ENCODE measurements around the gene QRSL1. TPM values are rescaled to one million over a fixed set of nuclear protein-coding genes. Genes with fewer than 3 reads are reported as not detected.

Gene QRSL1
- total and polyA plus RNA-seq, 2 experiments from 2014 or later, result 18.4 to 19.3 TPM

DNA sequence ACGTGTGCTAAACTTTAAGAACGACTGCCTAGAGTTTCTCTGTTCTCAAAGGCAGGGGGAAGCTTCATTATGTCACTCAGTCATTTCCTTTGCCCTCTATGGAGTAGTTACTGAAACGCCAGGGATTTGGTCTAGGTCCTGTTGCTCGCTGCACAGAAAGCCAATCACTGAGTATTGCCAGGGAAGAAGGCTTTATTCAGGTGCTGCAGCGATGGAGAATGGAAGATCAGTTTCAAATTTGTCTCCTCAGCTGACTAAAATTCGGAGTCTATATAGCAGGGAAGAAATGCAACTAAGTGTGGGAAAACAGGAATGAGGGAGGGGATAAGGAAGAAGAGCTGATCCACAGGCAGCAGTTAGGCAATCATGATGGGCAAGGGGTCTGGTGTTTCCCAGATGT is 75.8 kb downstream of the QRSL1 start:
- Histone ChIP-seq H3K27ac (ENCODE audit: low read depth) (no peak overlapping the region), H2AFZ (no peak overlapping the region), H3K9me2 (ENCODE audit: insufficient read depth) (0 out of 2 replicates have a peak, but pooled peaks cover 3% of the 10 kb centered on the region), H3F3A (replicated peaks; ENCODE audit: low read depth) (no peaks in the 10 kb centered on the region), H3K4me2 (no peak overlapping the region), H3K79me2 (replicated peaks; ENCODE audit: insufficient read depth) (no peaks in the 10 kb centered on the region), H3K36me3 (ENCODE audit: insufficient read depth) (no peaks in the 10 kb centered on the region; the same call in 1 of the 2 replicates), H4K20me1 (replicated peaks; ENCODE audit: insufficient read depth) (no peaks in the 10 kb centered on the region), H3K4me3 (no peak overlapping the region), H3K4me1 (ENCODE audit: insufficient read depth) (peaks cover 18% of the 10 kb centered on the region), H3K27me3 (ENCODE audit: insufficient read depth) (no peaks in the 10 kb centered on the region)
- DNase-seq (ENCODE audit: low spot score) (no peak), ATAC-seq (no peak)
- H3K4me3 Mint-ChIP-seq, result no peak overlapping the region
- H3K27ac Mint-ChIP-seq, result no peak overlapping the region
- H3K4me1 Mint-ChIP-seq, result peaks cover 15% of the 10 kb centered on the region; the same call in 2 of the 3 replicates
- H3K9me3 Mint-ChIP-seq, result peaks cover 42% of the 10 kb centered on the region
- TF ChIP-seq ZNF331 (CRISPR knock-in tag; IDR thresholded peaks at IDR 0.05; ENCODE audit: low read depth), result peak; percentile 45; the same call in 1 of the 2 replicates
- no peak for TF ChIP-seq STAT1 (IDR thresholded peaks at IDR 0.05; ENCODE audit: unreplicated experiment)
- peaks cover 6% of the 10 kb centered on the region for H3K27me3 Mint-ChIP-seq (ENCODE audit: insufficient read depth, low read depth, poor library complexity)
- peaks cover 30% of the 10 kb centered on the region for H3K36me3 Mint-ChIP-seq (ENCODE audit: low read depth)

DNA sequence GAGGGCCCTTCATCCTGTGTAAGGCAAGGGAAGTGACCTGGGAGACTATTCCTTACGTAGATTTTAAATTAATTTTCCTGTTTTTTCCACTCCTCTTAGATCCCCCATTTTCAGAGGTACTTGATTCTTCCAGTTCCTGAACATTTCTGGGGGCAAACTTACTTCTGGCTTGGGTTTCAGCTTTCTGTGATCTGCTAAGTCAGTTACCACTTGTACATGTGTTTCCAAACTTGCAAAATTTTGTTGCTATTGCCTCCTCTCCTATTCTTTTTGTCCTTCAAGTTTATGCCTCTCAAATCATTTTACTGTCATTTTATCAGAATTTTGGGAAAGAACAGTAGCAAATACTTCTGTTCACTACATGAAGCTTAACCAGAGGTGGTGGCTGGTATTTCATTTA is 81.2 kb downstream of the QRSL1 start:
- Mint-ChIP-seq H3K27ac (no peak overlapping the region), H3K4me3 (no peak overlapping the region), H3K9me3 (peaks cover 20% of the 10 kb centered on the region), H3K36me3 (ENCODE audit: low read depth) (peaks cover 14% of the 10 kb centered on the region; the same call in 2 of the 3 replicates), H3K4me1 (peaks cover 24% of the 10 kb centered on the region), H3K27me3 (ENCODE audit: insufficient read depth, low read depth, poor library complexity) (no peaks in the 10 kb centered on the region)
- Histone ChIP-seq H3K4me3 (no peak overlapping the region), H3K27ac (ENCODE audit: low read depth) (no peak overlapping the region), H4K20me1 (replicated peaks; ENCODE audit: insufficient read depth) (no peaks in the 10 kb centered on the region), H3K79me2 (replicated peaks; ENCODE audit: insufficient read depth) (no peaks in the 10 kb centered on the region), H2AFZ (peak overlapping the region; percentile 95), H3K27me3 (ENCODE audit: insufficient read depth) (no peaks in the 10 kb centered on the region), H3K36me3 (ENCODE audit: insufficient read depth) (no peaks in the 10 kb centered on the region; the same call in 1 of the 2 replicates), H3F3A (replicated peaks; ENCODE audit: low read depth) (no peaks in the 10 kb centered on the region), H3K4me2 (no peak overlapping the region), H3K9me2 (ENCODE audit: insufficient read depth) (0 out of 2 replicates have a peak, but pooled peaks cover 3% of the 10 kb centered on the region), H3K4me1 (ENCODE audit: insufficient read depth) (peaks cover 9% of the 10 kb centered on the region)
- no peak for ATAC-seq
- DNase-seq (ENCODE audit: low spot score), result no peak
- TF ChIP-seq, protein P1, sequence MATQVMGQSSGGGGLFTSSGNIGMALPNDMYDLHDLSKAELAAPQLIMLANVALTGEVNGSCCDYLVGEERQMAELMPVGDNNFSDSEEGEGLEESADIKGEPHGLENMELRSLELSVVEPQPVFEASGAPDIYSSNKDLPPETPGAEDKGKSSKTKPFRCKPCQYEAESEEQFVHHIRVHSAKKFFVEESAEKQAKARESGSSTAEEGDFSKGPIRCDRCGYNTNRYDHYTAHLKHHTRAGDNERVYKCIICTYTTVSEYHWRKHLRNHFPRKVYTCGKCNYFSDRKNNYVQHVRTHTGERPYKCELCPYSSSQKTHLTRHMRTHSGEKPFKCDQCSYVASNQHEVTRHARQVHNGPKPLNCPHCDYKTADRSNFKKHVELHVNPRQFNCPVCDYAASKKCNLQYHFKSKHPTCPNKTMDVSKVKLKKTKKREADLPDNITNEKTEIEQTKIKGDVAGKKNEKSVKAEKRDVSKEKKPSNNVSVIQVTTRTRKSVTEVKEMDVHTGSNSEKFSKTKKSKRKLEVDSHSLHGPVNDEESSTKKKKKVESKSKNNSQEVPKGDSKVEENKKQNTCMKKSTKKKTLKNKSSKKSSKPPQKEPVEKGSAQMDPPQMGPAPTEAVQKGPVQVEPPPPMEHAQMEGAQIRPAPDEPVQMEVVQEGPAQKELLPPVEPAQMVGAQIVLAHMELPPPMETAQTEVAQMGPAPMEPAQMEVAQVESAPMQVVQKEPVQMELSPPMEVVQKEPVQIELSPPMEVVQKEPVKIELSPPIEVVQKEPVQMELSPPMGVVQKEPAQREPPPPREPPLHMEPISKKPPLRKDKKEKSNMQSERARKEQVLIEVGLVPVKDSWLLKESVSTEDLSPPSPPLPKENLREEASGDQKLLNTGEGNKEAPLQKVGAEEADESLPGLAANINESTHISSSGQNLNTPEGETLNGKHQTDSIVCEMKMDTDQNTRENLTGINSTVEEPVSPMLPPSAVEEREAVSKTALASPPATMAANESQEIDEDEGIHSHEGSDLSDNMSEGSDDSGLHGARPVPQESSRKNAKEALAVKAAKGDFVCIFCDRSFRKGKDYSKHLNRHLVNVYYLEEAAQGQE (IDR thresholded peaks at IDR 0.05; ENCODE audit: unreplicated experiment), result no peak
- TF ChIP-seq NANOG (IDR thresholded peaks at IDR 0.05; ENCODE audit: borderline replicate concordance), result no peak
- TF ChIP-seq EZH2phosphoT487 (IDR thresholded peaks at IDR 0.05; ENCODE audit: unreplicated experiment), result no peak
- TF ChIP-seq ZNF331 (CRISPR knock-in tag; IDR thresholded peaks at IDR 0.05; ENCODE audit: low read depth), result no peak
- no peak for TF ChIP-seq JUNB (IDR thresholded peaks at IDR 0.05; ENCODE audit: unreplicated experiment)
- TF ChIP-seq POLR2AphosphoS5 (IDR thresholded peaks at IDR 0.05; ENCODE audit: low read depth), result no peak
- no peak for TF ChIP-seq STAT1 (IDR thresholded peaks at IDR 0.05; ENCODE audit: unreplicated experiment)
- TF ChIP-seq, protein P2, sequence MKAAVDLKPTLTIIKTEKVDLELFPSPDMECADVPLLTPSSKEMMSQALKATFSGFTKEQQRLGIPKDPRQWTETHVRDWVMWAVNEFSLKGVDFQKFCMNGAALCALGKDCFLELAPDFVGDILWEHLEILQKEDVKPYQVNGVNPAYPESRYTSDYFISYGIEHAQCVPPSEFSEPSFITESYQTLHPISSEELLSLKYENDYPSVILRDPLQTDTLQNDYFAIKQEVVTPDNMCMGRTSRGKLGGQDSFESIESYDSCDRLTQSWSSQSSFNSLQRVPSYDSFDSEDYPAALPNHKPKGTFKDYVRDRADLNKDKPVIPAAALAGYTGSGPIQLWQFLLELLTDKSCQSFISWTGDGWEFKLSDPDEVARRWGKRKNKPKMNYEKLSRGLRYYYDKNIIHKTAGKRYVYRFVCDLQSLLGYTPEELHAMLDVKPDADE (IDR thresholded peaks at IDR 0.05), result no peak
- TF ChIP-seq, protein P3, sequence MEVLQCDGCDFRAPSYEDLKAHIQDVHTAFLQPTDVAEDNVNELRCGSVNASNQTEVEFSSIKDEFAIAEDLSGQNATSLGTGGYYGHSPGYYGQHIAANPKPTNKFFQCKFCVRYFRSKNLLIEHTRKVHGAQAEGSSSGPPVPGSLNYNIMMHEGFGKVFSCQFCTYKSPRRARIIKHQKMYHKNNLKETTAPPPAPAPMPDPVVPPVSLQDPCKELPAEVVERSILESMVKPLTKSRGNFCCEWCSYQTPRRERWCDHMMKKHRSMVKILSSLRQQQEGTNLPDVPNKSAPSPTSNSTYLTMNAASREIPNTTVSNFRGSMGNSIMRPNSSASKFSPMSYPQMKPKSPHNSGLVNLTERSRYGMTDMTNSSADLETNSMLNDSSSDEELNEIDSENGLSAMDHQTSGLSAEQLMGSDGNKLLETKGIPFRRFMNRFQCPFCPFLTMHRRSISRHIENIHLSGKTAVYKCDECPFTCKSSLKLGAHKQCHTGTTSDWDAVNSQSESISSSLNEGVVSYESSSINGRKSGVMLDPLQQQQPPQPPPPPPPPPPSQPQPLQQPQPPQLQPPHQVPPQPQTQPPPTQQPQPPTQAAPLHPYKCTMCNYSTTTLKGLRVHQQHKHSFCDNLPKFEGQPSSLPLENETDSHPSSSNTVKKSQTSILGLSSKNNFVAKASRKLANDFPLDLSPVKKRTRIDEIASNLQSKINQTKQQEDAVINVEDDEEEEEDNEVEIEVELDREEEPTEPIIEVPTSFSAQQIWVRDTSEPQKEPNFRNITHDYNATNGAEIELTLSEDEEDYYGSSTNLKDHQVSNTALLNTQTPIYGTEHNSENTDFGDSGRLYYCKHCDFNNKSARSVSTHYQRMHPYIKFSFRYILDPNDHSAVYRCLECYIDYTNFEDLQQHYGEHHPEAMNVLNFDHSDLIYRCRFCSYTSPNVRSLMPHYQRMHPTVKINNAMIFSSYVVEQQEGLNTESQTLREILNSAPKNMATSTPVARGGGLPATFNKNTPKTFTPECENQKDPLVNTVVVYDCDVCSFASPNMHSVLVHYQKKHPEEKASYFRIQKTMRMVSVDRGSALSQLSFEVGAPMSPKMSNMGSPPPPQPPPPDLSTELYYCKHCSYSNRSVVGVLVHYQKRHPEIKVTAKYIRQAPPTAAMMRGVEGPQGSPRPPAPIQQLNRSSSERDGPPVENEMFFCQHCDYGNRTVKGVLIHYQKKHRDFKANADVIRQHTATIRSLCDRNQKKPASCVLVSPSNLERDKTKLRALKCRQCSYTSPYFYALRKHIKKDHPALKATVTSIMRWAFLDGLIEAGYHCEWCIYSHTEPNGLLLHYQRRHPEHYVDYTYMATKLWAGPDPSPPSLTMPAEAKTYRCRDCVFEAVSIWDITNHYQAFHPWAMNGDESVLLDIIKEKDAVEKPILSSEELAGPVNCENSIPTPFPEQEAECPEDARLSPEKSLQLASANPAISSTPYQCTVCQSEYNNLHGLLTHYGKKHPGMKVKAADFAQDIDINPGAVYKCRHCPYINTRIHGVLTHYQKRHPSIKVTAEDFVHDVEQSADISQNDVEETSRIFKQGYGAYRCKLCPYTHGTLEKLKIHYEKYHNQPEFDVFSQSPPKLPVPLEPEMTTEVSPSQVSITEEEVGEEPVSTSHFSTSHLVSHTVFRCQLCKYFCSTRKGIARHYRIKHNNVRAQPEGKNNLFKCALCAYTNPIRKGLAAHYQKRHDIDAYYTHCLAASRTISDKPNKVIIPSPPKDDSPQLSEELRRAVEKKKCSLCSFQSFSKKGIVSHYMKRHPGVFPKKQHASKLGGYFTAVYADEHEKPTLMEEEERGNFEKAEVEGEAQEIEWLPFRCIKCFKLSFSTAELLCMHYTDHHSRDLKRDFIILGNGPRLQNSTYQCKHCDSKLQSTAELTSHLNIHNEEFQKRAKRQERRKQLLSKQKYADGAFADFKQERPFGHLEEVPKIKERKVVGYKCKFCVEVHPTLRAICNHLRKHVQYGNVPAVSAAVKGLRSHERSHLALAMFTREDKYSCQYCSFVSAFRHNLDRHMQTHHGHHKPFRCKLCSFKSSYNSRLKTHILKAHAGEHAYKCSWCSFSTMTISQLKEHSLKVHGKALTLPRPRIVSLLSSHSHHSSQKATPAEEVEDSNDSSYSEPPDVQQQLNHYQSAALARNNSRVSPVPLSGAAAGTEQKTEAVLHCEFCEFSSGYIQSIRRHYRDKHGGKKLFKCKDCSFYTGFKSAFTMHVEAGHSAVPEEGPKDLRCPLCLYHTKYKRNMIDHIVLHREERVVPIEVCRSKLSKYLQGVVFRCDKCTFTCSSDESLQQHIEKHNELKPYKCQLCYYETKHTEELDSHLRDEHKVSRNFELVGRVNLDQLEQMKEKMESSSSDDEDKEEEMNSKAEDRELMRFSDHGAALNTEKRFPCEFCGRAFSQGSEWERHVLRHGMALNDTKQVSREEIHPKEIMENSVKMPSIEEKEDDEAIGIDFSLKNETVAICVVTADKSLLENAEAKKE (CRISPR knock-in tag; IDR thresholded peaks at IDR 0.05), result no peak
